Activated naive CD8-positive, alpha-beta T cell treated with anti-CD3 and anti-CD28 coated beads, Interleukin-2, amount 10 ng/mL, durations not matched to agents 7 days and 5 days (primary cell): Measurements from ENCODE around the gene VEZT. TPM values are rescaled to one million over a fixed set of nuclear protein-coding genes. Genes with fewer than 3 reads are reported as not detected.
A peak's percentile ranks its signal among the peaks of the same experiment; 100 is the strongest.
"Not testable (repeated sequence)": the region's sequence is repeated elsewhere in the genome, so short reads cannot be mapped to it uniquely, and the experiment has no call there.

Source experiments
- ATAC-seq: fragments of 150-1000 bp; cut with Tn5 transposase; one replicate; pipeline ENCODE4 v1.10.0; 2021; ENCODE audit warnings: low read depth, moderate library complexity
- POLR2A ChIA-PET: fragments of 350-600 bp; sonication (Branson Sonifier 250); formaldehyde crosslinking; loops from one replicate; lab custom pipeline; 2021; ENCODE audit warnings: antibody characterized with exemption; lab: Charles Lee
- DNase-seq: peaks from one replicate; pipeline ENCODE4 v3.0.0; 2021
- H3K27ac Mint-ChIP-seq: one replicate; pipeline ENCODE4 v1.8.0; 2022; ENCODE audit warnings: mild to moderate bottlenecking, mixed read lengths
- H3K27me3 Mint-ChIP-seq: one replicate; pipeline ENCODE4 v1.8.0; 2022; ENCODE audit warnings: mild to moderate bottlenecking, moderate library complexity, mixed read lengths
- H3K36me3 Mint-ChIP-seq: one replicate; pipeline ENCODE4 v1.8.0; 2021; ENCODE audit warnings: mild to moderate bottlenecking, mixed read lengths
- H3K4me1 Mint-ChIP-seq: one replicate; pipeline ENCODE4 v1.8.0; 2021; ENCODE audit warnings: mixed read lengths
- H3K4me3 Mint-ChIP-seq: one replicate; pipeline ENCODE4 v1.8.0; 2022; ENCODE audit warnings: mild to moderate bottlenecking, moderate library complexity, mixed read lengths
- H3K9me3 Mint-ChIP-seq: one replicate; pipeline ENCODE4 v1.8.0; 2021; ENCODE audit warnings: mixed read lengths
- total RNA-seq, 2 experiments: library from RNA; stranded (reverse); gene quantifications; one replicate each; pipeline ENCODE4 v1.2.3, GENCODE V29; 2021

VEZT gene
- total RNA-seq, 2 experiments from 2014 or later, result 33.7 to 37.1 TPM

DNA sequence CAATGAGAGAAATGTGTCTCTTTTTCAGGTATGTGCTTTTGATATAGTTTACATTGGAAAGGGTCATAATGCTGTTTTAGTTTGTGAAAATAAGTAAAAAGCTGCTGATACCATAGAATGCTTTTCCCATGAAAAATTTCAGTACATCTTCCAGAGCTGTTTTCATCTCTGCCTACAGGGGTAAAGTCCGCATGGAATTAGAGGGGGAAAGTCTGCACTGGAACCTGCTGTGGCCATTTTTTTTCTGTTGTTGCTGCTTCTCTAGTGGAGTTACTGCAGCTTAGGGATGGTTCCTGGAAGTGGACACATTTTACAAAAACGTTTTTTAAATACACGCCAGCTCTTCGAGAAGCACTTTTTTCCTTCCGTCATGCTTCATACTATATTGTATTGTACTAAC, 81.3 kb downstream of the VEZT start:
- peaks cover 16% of the 10 kb centered on the region for H3K36me3 Mint-ChIP-seq
- no peak for ATAC-seq
- H3K27ac Mint-ChIP-seq, result no peak overlapping the region
- H3K4me1 Mint-ChIP-seq, result peaks cover 6% of the 10 kb centered on the region
- no peak overlapping the region for H3K4me3 Mint-ChIP-seq
- H3K27me3 Mint-ChIP-seq, result no peaks in the 10 kb centered on the region
- DNase-seq, result no peak
- POLR2A ChIA-PET, result no interaction called here
- H3K9me3 Mint-ChIP-seq, result no peaks in the 10 kb centered on the region

DNA sequence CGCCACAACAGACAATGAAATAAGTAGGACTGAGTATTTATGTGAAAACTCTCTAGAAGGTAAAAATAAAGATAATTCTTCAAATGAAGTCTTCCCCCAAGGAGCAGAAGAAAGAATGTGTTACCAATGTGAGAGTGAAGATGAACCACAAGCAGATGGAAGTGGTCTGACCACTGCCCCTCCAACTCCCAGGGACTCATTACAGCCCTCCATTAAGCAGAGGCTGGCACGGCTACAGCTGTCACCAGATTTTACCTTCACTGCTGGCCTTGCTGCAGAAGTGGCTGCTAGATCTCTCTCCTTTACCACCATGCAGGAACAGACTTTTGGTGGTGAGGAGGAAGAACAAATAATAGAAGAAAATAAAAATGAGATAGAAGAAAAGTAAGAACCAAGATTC, 82.7 kb downstream of the VEZT start:
- DNase-seq (no peak), ATAC-seq (peak; percentile 61)
- Mint-ChIP-seq H3K27ac (no peak overlapping the region), H3K4me3 (peak overlapping the region; percentile 17), H3K27me3 (no peaks in the 10 kb centered on the region), H3K36me3 (peaks cover 18% of the 10 kb centered on the region), H3K9me3 (no peaks in the 10 kb centered on the region), H3K4me1 (peaks cover 6% of the 10 kb centered on the region)
- POLR2A ChIA-PET, result no interaction called here

DNA sequence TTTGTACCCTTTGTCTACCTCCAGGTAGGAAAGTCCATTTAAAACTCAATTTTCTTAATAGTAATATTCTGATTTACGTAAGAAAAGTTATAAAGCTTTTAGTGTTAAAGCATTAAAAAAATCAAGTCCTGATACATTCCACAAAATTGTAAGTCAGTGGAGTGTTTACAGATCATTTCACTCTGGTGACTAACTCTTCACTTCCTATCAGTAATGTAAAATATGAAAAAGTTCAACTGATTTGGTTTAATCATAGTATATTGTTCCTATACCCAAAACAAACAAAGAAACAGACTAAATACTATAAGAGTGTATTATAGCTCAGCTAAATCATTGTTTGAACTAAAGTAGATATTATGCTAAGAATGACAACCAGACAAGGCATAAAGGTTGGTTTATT, 85.9 kb downstream of the VEZT start:
- H3K27me3 Mint-ChIP-seq, result no peaks in the 10 kb centered on the region
- no peaks in the 10 kb centered on the region for H3K9me3 Mint-ChIP-seq
- H3K4me1 Mint-ChIP-seq, result peaks cover 6% of the 10 kb centered on the region
- POLR2A ChIA-PET, result no interaction called here
- H3K36me3 Mint-ChIP-seq, result peaks cover 15% of the 10 kb centered on the region
- H3K4me3 Mint-ChIP-seq, result no peak overlapping the region
- DNase-seq (no peak), ATAC-seq (no peak)
- H3K27ac Mint-ChIP-seq, result no peak overlapping the region

GRCh38 chr12:95304673-95305198, 87.1 kb downstream of the VEZT start:
- Mint-ChIP-seq H3K36me3 (peaks cover 20% of the 10 kb centered on the region), H3K27me3 (no peaks in the 10 kb centered on the region), H3K4me3 (no peak overlapping the region), H3K9me3 (no peaks in the 10 kb centered on the region), H3K27ac (peak overlapping the region; percentile 45), H3K4me1 (peaks cover 6% of the 10 kb centered on the region)
- no peak for DNase-seq
- POLR2A ChIA-PET, result no interaction called here
- no peak for ATAC-seq

GRCh38 chr12:95312656-95313055, 95.0 kb downstream of the VEZT start:
- Mint-ChIP-seq H3K4me3 (no peak overlapping the region), H3K9me3 (no peaks in the 10 kb centered on the region), H3K4me1 (no peaks in the 10 kb centered on the region), H3K36me3 (peaks cover 6% of the 10 kb centered on the region), H3K27me3 (peaks cover 17% of the 10 kb centered on the region), H3K27ac (no peak overlapping the region)
- POLR2A ChIA-PET, result no interaction called here
- ATAC-seq, result no peak
- no peak for DNase-seq

DNA sequence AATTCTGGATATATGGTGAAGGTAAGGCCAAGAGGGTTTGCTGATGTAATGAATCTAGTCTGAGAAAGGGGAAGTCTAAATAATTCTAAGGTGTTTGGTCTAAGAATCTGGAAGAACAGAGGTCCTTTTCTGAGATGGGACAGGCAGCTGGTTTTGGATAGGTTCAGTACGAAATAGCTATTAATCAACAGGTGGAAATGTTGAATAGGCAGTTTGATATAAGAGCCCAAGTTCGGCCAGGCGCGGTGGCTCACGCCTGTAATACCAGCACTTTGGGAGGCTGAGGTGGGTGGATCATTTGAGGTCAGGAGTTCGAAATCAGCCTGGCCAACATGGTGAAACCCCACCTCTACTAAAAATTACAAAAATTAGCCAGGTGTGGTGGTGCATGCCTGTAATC, 97.1 kb downstream of the VEZT start:
- H3K36me3 Mint-ChIP-seq, H3K9me3 Mint-ChIP-seq, H3K27ac Mint-ChIP-seq, DNase-seq, H3K4me3 Mint-ChIP-seq, ATAC-seq, POLR2A ChIA-PET, H3K4me1 Mint-ChIP-seq: not testable (repeated sequence)
- H3K27me3 Mint-ChIP-seq, result peaks cover 17% of the 10 kb centered on the region

DNA sequence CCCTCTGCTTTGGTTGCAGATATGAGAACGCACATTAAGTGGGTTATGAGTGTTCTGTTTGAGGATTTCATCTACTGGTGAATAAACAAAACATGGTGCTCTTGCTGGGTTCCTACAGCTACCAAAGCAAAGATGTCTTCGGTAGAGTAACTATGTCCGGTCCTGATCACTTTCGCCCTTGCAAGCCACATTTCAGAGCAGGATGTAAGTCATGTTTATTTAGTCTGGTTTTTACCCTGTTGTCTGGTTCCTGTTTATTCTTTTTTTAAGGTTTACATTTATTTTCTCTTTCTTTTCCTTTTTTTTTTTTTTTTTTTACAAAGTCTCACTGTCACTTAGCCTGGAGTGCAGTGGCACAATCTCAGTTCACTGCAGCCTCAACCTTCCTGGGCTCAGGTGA, 99.2 kb downstream of the VEZT start:
- Mint-ChIP-seq H3K36me3 (no peaks in the 10 kb centered on the region), H3K27me3 (peaks cover 17% of the 10 kb centered on the region)
- POLR2A ChIA-PET, result no interaction called here

GRCh38 chr12:95318071-95318545, 100.5 kb downstream of the VEZT start:
- Mint-ChIP-seq H3K36me3 (no peaks in the 10 kb centered on the region), H3K9me3 (no peaks in the 10 kb centered on the region), H3K27me3 (peaks cover 19% of the 10 kb centered on the region), H3K4me1 (no peaks in the 10 kb centered on the region), H3K27ac (no peak overlapping the region), H3K4me3 (no peak overlapping the region)
- POLR2A ChIA-PET, result no interaction called here
- no peak for ATAC-seq
- no peak for DNase-seq

More for the DNA sequence above, 99.2 kb downstream of the VEZT start:
- no peak for ATAC-seq
- Mint-ChIP-seq H3K4me1 (no peaks in the 10 kb centered on the region), H3K9me3 (no peaks in the 10 kb centered on the region), H3K27ac (no peak overlapping the region), H3K4me3 (no peak overlapping the region)
- no peak for DNase-seq

GRCh38 chr12:95319694-95320331, 102.2 kb downstream of the VEZT start:
- Mint-ChIP-seq H3K4me1 (no peaks in the 10 kb centered on the region), H3K9me3 (no peaks in the 10 kb centered on the region), H3K27me3 (peaks cover 21% of the 10 kb centered on the region), H3K36me3 (no peaks in the 10 kb centered on the region), H3K4me3 (no peak overlapping the region), H3K27ac (no peak overlapping the region)
- POLR2A ChIA-PET, result no interaction called here
- DNase-seq (no peak), ATAC-seq (no peak)

- Mint-ChIP-seq H3K4me1 (no peaks in the 10 kb centered on the region), H3K9me3 (no peaks in the 10 kb centered on the region), H3K36me3 (no peaks in the 10 kb centered on the region), H3K27ac (no peak overlapping the region), H3K4me3 (no peak overlapping the region), H3K27me3 (peaks cover 8% of the 10 kb centered on the region)
- DNase-seq, result no peak
- no peak for ATAC-seq
- POLR2A ChIA-PET, result no interaction called here
Measured at GRCh38 chr12:95321516-95322246, 104.1 kb downstream of the VEZT start.

DNA sequence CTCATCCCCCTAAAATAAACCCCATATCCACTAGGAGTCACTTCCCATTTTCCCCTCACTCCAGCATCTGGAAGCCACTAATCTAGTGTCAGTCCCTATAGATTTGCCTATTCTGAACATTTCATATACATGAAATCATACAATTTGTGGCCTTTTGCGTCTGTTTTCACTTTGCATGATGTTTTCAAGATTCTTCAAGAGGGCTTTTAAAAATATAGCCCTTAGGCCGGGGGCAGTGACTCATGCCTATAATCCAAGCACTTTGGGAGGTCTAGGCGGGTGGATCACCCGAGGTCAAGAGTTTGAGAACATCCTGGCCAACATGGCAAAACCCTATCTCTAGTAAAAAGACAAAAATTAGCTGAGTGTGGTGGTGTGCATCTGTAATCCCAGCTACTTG, 104.7 kb downstream of the VEZT start:
- H3K36me3 Mint-ChIP-seq, result no peaks in the 10 kb centered on the region

GRCh38 chr12:95323212-95323611, 105.6 kb downstream of the VEZT start:
- ATAC-seq, result no peak

More for the DNA sequence above, 104.7 kb downstream of the VEZT start:
- Mint-ChIP-seq H3K9me3 (no peaks in the 10 kb centered on the region), H3K27me3 (peaks cover 7% of the 10 kb centered on the region), H3K27ac (no peak overlapping the region), H3K4me1 (no peaks in the 10 kb centered on the region), H3K4me3 (no peak overlapping the region)
- POLR2A ChIA-PET, result no interaction called here
- no peak for ATAC-seq
- DNase-seq, result no peak

GRCh38 chr12:95324246-95324645, 106.6 kb downstream of the VEZT start:
- POLR2A ChIA-PET, H3K27ac Mint-ChIP-seq: not testable (repeated sequence)

More at GRCh38 chr12:95323212-95323611, 105.6 kb downstream of the VEZT start:
- POLR2A ChIA-PET, result no interaction called here
- no peak overlapping the region for H3K4me3 Mint-ChIP-seq
- DNase-seq, result no peak
- no peaks in the 10 kb centered on the region for H3K9me3 Mint-ChIP-seq
- H3K4me1 Mint-ChIP-seq, result no peaks in the 10 kb centered on the region
- H3K27me3 Mint-ChIP-seq, result peaks cover 7% of the 10 kb centered on the region
- H3K27ac Mint-ChIP-seq, result no peak overlapping the region
- H3K36me3 Mint-ChIP-seq, result no peaks in the 10 kb centered on the region

DNA sequence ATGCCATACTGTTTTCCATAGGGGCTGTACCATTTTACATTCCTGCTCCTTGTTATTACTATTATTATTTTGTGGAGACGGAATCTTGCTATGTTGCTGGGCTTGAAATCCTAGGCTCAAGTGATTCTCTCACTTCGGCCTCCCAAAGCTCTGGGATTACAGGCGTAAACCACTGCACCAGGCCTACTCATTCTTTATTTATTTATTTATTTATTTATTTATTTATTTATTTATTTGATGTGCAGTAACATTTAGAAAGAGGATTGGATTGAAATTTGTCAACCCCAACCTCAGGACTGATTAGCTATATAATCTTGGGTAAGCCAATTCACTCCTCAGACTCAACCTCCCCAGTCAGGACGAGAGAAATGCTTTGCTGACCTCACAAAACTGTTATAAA, 107.9 kb downstream of the VEZT start:
- Mint-ChIP-seq H3K27me3 (peaks cover 7% of the 10 kb centered on the region), H3K36me3 (no peaks in the 10 kb centered on the region), H3K4me3 (no peak overlapping the region), H3K4me1 (no peaks in the 10 kb centered on the region), H3K27ac (no peak overlapping the region), H3K9me3 (no peaks in the 10 kb centered on the region)
- ATAC-seq (no peak), DNase-seq (no peak)
- POLR2A ChIA-PET, result no interaction called here

More at GRCh38 chr12:95324246-95324645, 106.6 kb downstream of the VEZT start:
- not testable (repeated sequence) for H3K9me3 Mint-ChIP-seq, DNase-seq, ATAC-seq, H3K4me3 Mint-ChIP-seq, H3K27me3 Mint-ChIP-seq, H3K4me1 Mint-ChIP-seq, H3K36me3 Mint-ChIP-seq
